ENCODE measurements around the gene PIMREG.
"Not testable (repeated sequence)": the region's sequence is repeated elsewhere in the genome, so short reads cannot be mapped to it uniquely, and the experiment has no call there.

PIMREG gene

GRCh38 chr17:6479622-6480302 is 35.5 kb downstream of the PIMREG start:
- no peaks in the 10 kb centered on the region for H3K36me3 ChIP-seq
- TF ChIP-seq CTCF (IDR thresholded peaks at IDR 0.05; ENCODE audit: low read depth, low read length), result no peak
- H3K4me3 ChIP-seq (ENCODE audit: low read depth, low read length), result no peak overlapping the region
- H3K27me3 ChIP-seq (ENCODE audit: insufficient read depth, low read depth, severe bottlenecking), result no peaks in the 10 kb centered on the region
- peak; percentile 63 for DNase-seq
- H3K9me3 ChIP-seq (ENCODE audit: severe bottlenecking), result no peaks in the 10 kb centered on the region
- H3K27ac ChIP-seq, result no peak overlapping the region

- Histone ChIP-seq H3K27ac (no peak overlapping the region), H3K36me3 (no peaks in the 10 kb centered on the region), H3K4me3 (ENCODE audit: low read depth, low read length) (no peak overlapping the region), H3K27me3 (ENCODE audit: insufficient read depth, low read depth, severe bottlenecking) (no peaks in the 10 kb centered on the region), H3K9me3 (ENCODE audit: severe bottlenecking) (no peaks in the 10 kb centered on the region)
- DNase-seq, result no peak
- TF ChIP-seq CTCF (IDR thresholded peaks at IDR 0.05; ENCODE audit: low read depth, low read length), result no peak
Observed at GRCh38 chr17:6480303-6480675, 36.0 kb downstream of the PIMREG start.

- H3K9me3 ChIP-seq (ENCODE audit: severe bottlenecking), result no peaks in the 10 kb centered on the region
- H3K4me3 ChIP-seq (ENCODE audit: low read depth, low read length), result no peak overlapping the region
- no peak for TF ChIP-seq CTCF (IDR thresholded peaks at IDR 0.05; ENCODE audit: low read depth, low read length)
- no peaks in the 10 kb centered on the region for H3K27me3 ChIP-seq (ENCODE audit: insufficient read depth, low read depth, severe bottlenecking)
- DNase-seq, result no peak
- H3K27ac ChIP-seq, result no peak overlapping the region
- H3K36me3 ChIP-seq, result no peaks in the 10 kb centered on the region
Observed at GRCh38 chr17:6482105-6482455, 37.8 kb downstream of the PIMREG start.

- not testable (repeated sequence) for DNase-seq; H3K9me3 ChIP-seq (ENCODE audit: severe bottlenecking); H3K4me3 ChIP-seq (ENCODE audit: low read depth, low read length); H3K36me3 ChIP-seq; H3K27ac ChIP-seq; H3K27me3 ChIP-seq (ENCODE audit: insufficient read depth, low read depth, severe bottlenecking)
Observed at GRCh38 chr17:6482796-6483195, 38.5 kb downstream of the PIMREG start.

GRCh38 chr17:6483507-6483906 is 39.3 kb downstream of the PIMREG start:
- Histone ChIP-seq H3K27ac (no peak overlapping the region), H3K9me3 (ENCODE audit: severe bottlenecking) (no peaks in the 10 kb centered on the region)
- no peak for DNase-seq

More at GRCh38 chr17:6483507-6483906, 39.3 kb downstream of the PIMREG start:
- no peaks in the 10 kb centered on the region for H3K36me3 ChIP-seq
- no peak for TF ChIP-seq CTCF (IDR thresholded peaks at IDR 0.05; ENCODE audit: low read depth, low read length)
- H3K27me3 ChIP-seq (ENCODE audit: insufficient read depth, low read depth, severe bottlenecking), result no peaks in the 10 kb centered on the region
- no peak overlapping the region for H3K4me3 ChIP-seq (ENCODE audit: low read depth, low read length)

Data from WERI-Rb-1 (cell line).